Measurements from ENCODE around the gene NFIA.

GRCh38 chr1:61433646-61434045, 351.3 kb downstream of the NFIA start:
- TF ChIP-seq EZH2 (optimal IDR thresholded peaks at IDR 0.05; ENCODE audit: low read depth, low read length) (no peak), CTCF (IDR thresholded peaks at IDR 0.05; ENCODE audit: low read length) (no peak), EZH2phosphoT487 (IDR thresholded peaks at IDR 0.05; ENCODE audit: low read length) (no peak)
